RWPE2 (cell line): Measurements from ENCODE around the gene CDC6.

Experiments
- ATAC-seq: fragments of 200-7000 bp; cut with Tn5 transposase; 3 replicates; pipeline ENCODE4 v1.9.1; 2021; ENCODE audit warnings: low read depth
- DNase-seq: peaks from one replicate; pipeline ENCODE4 v3.0.0-alpha.2; 2020; ENCODE audit warnings: low spot score
- H3K27ac ChIP-seq: fragments of 450-650 bp; 2 replicates; pipeline ENCODE4 v1.5.1; 2017; ENCODE audit warnings: mild to moderate bottlenecking; ENCODE audit not compliant: poor library complexity, severe bottlenecking
- H3K27me3 ChIP-seq: fragments of 250-450 bp; sonication (Bioruptor Pico); 2 replicates; pipeline ENCODE4 v1.5.1; 2021; ENCODE audit warnings: mild to moderate bottlenecking, moderate library complexity; ENCODE audit not compliant: insufficient read depth, poor library complexity, severe bottlenecking
- H3K36me3 ChIP-seq: fragments of 250-450 bp; sonication (Bioruptor Pico); 2 replicates; pipeline ENCODE4 v1.5.1; 2020; ENCODE audit warnings: low read depth, mild to moderate bottlenecking, moderate library complexity
- H3K4me1 ChIP-seq: fragments of 250-450 bp; sonication (Bioruptor Pico); 2 replicates; pipeline ENCODE4 v1.5.1; 2021; ENCODE audit warnings: mild to moderate bottlenecking, moderate library complexity; ENCODE audit not compliant: insufficient read depth, poor library complexity, severe bottlenecking
- H3K4me3 ChIP-seq: fragments of 250-450 bp; sonication (Bioruptor Pico); 2 replicates; pipeline ENCODE4 v1.5.1; 2021; ENCODE audit warnings: mild to moderate bottlenecking, moderate library complexity; ENCODE audit not compliant: severe bottlenecking
- H3K9me3 ChIP-seq: fragments of 250-450 bp; sonication (Bioruptor Pico); 2 replicates; pipeline ENCODE4 v1.5.1; 2021; ENCODE audit warnings: mild to moderate bottlenecking, moderate library complexity; ENCODE audit not compliant: severe bottlenecking
- CTCF ChIP-seq: fragments of 450-650 bp; IDR thresholded peaks from one replicate; pipeline ENCODE4 v1.5.1; 2017; ENCODE audit warnings: mild to moderate bottlenecking, moderate library complexity; ENCODE audit not compliant: poor library complexity, severe bottlenecking

The CDC6 gene

GRCh38 chr17:40321961-40322357 is 34.3 kb downstream of the CDC6 start:
- Histone ChIP-seq H3K27ac (peak overlapping the region; percentile 97), H3K27me3 (no peaks in the 10 kb centered on the region), H3K4me1 (peaks cover 58% of the 10 kb centered on the region), H3K9me3 (no peaks in the 10 kb centered on the region), H3K4me3 (peak overlapping the region; percentile 9), H3K36me3 (no peaks in the 10 kb centered on the region)
- no peak for DNase-seq
- TF ChIP-seq CTCF = no peak
- no peak for ATAC-seq

- Histone ChIP-seq H3K4me3 (peak overlapping the region; percentile 9), H3K9me3 (no peaks in the 10 kb centered on the region), H3K36me3 (no peaks in the 10 kb centered on the region), H3K27me3 (no peaks in the 10 kb centered on the region), H3K4me1 (peaks cover 54% of the 10 kb centered on the region), H3K27ac (peak overlapping the region; percentile 97)
- DNase-seq (peak; percentile 63), ATAC-seq (0 out of 3 replicates have a peak, but pooled peaks have one; percentile 3)
- TF ChIP-seq CTCF = no peak
Measured at GRCh38 chr17:40322358-40323315, 35.0 kb downstream of the CDC6 start.

GRCh38 chr17:40323391-40324381 is 36.0 kb downstream of the CDC6 start:
- H3K4me3 ChIP-seq = no peak overlapping the region
- no peaks in the 10 kb centered on the region for H3K27me3 ChIP-seq
- no peak for DNase-seq
- ATAC-seq = no peak
- H3K9me3 ChIP-seq = no peaks in the 10 kb centered on the region
- H3K36me3 ChIP-seq = 0 out of 2 replicates have a peak, but pooled peaks cover 4% of the 10 kb centered on the region
- H3K4me1 ChIP-seq = peaks cover 58% of the 10 kb centered on the region
- TF ChIP-seq CTCF = no peak
- H3K27ac ChIP-seq = peak overlapping the region; percentile 97

DNA sequence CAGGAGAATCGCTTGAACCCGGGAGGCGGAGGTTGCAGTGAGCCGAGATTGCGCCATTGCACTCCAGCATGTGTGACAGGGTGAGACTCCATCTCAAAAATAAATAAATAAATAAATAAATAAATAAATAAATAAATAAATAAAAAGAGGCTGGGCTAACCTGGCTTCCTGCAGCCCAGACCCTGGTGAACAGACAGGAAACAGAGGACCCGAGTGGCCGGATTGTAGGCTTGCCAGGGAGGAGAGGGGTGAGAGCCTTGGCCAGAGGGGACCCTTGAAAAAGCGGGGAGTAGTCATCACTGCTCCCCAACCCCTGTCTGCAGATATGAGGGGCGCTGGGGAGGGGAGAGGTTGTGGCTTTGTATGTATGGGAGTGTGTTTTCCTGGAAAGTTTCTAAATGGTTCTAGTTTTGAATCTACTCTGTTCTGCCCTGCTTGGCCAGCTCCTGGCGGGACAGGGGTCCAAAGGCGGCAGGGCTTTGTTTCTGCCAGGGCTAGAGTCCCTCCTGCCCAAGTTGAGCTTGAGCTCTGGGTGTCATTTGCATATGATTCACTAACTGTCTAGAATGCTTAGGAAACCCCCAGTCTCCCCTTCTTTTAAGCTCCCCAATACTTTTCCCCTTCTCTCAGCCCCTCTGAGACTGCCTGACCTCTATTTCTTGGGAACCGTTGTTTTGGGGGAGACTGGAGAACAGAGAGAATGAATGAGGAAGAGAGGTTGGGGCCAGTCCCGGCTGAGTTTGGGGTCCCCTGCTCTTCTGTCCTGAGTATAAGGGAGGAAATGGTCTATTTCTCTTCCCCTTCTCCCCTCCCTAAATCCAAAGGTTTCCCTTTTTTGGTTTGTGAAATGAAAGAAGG is 37.7 kb downstream of the CDC6 start:
- peak overlapping the region; percentile 97 for H3K27ac ChIP-seq
- no peaks in the 10 kb centered on the region for H3K27me3 ChIP-seq
- H3K36me3 ChIP-seq = 0 out of 2 replicates have a peak, but pooled peaks cover 7% of the 10 kb centered on the region
- peaks cover 61% of the 10 kb centered on the region for H3K4me1 ChIP-seq
- H3K9me3 ChIP-seq = no peaks in the 10 kb centered on the region
- no peak for DNase-seq
- TF ChIP-seq CTCF = no peak
- no peak overlapping the region for H3K4me3 ChIP-seq
- ATAC-seq = no peak
